ENCODE data around the gene SYT1.

The SYT1 gene

GRCh38 chr12:79367032-79367589, 502.5 kb downstream of the SYT1 start:
- no peak overlapping the region for H3K4me3 ChIP-seq (ENCODE audit: low read depth, low read length)
- H3K36me3 ChIP-seq: no peaks in the 10 kb centered on the region
- no peaks in the 10 kb centered on the region for H3K27me3 ChIP-seq (ENCODE audit: insufficient read depth, low read depth, severe bottlenecking)
- no peak for DNase-seq
- H3K27ac ChIP-seq: no peak overlapping the region
- TF ChIP-seq CTCF (IDR thresholded peaks at IDR 0.05; ENCODE audit: low read depth, low read length): no peak
- no peaks in the 10 kb centered on the region for H3K9me3 ChIP-seq (ENCODE audit: severe bottlenecking)

- no peaks in the 10 kb centered on the region for H3K36me3 ChIP-seq
- no peak overlapping the region for H3K27ac ChIP-seq
- H3K4me3 ChIP-seq (ENCODE audit: low read depth, low read length): no peak overlapping the region
- H3K27me3 ChIP-seq (ENCODE audit: insufficient read depth, low read depth, severe bottlenecking): no peaks in the 10 kb centered on the region
- TF ChIP-seq CTCF (IDR thresholded peaks at IDR 0.05; ENCODE audit: low read depth, low read length): no peak
- DNase-seq: no peak
- no peaks in the 10 kb centered on the region for H3K9me3 ChIP-seq (ENCODE audit: severe bottlenecking)
Measured at GRCh38 chr12:79370021-79370420, 505.4 kb downstream of the SYT1 start.

- DNase-seq: no peak
- Histone ChIP-seq H3K27me3 (ENCODE audit: insufficient read depth, low read depth, severe bottlenecking) (no peaks in the 10 kb centered on the region), H3K9me3 (ENCODE audit: severe bottlenecking) (no peaks in the 10 kb centered on the region), H3K36me3 (no peaks in the 10 kb centered on the region), H3K4me3 (ENCODE audit: low read depth, low read length) (no peak overlapping the region), H3K27ac (no peak overlapping the region)
- no peak for TF ChIP-seq CTCF (IDR thresholded peaks at IDR 0.05; ENCODE audit: low read depth, low read length)
Measured at GRCh38 chr12:79371226-79371625, 506.7 kb downstream of the SYT1 start.

GRCh38 chr12:79373896-79374499, 509.4 kb downstream of the SYT1 start:
- Histone ChIP-seq H3K4me3 (ENCODE audit: low read depth, low read length) (no peak overlapping the region), H3K9me3 (ENCODE audit: severe bottlenecking) (no peaks in the 10 kb centered on the region), H3K27me3 (ENCODE audit: insufficient read depth, low read depth, severe bottlenecking) (no peaks in the 10 kb centered on the region), H3K36me3 (no peaks in the 10 kb centered on the region), H3K27ac (no peak overlapping the region)
- TF ChIP-seq CTCF (IDR thresholded peaks at IDR 0.05; ENCODE audit: low read depth, low read length): peak; percentile 76
- DNase-seq: peak; percentile 45

GRCh38 chr12:79374545-79374944, 510.0 kb downstream of the SYT1 start:
- H3K36me3 ChIP-seq: no peaks in the 10 kb centered on the region
- H3K27me3 ChIP-seq (ENCODE audit: insufficient read depth, low read depth, severe bottlenecking): no peaks in the 10 kb centered on the region
- DNase-seq: no peak
- TF ChIP-seq CTCF (IDR thresholded peaks at IDR 0.05; ENCODE audit: low read depth, low read length): no peak
- H3K4me3 ChIP-seq (ENCODE audit: low read depth, low read length): no peak overlapping the region
- no peak overlapping the region for H3K27ac ChIP-seq
- H3K9me3 ChIP-seq (ENCODE audit: severe bottlenecking): no peaks in the 10 kb centered on the region

- no peaks in the 10 kb centered on the region for H3K9me3 ChIP-seq (ENCODE audit: severe bottlenecking)
- H3K4me3 ChIP-seq (ENCODE audit: low read depth, low read length): no peak overlapping the region
- no peaks in the 10 kb centered on the region for H3K27me3 ChIP-seq (ENCODE audit: insufficient read depth, low read depth, severe bottlenecking)
- no peak for DNase-seq
- H3K27ac ChIP-seq: no peak overlapping the region
- no peak for TF ChIP-seq CTCF (IDR thresholded peaks at IDR 0.05; ENCODE audit: low read depth, low read length)
- H3K36me3 ChIP-seq: no peaks in the 10 kb centered on the region
Measured at GRCh38 chr12:79375050-79375449, 510.5 kb downstream of the SYT1 start.
